Measurements from ENCODE around the gene NECTIN4. TPM values are rescaled to one million over a fixed set of nuclear protein-coding genes. Genes with fewer than 3 reads are reported as not detected.

Gene NECTIN4
- total RNA-seq, 1 donor from 2014 or later: not detected

- no peak for DNase-seq
Observed at GRCh38 chr1:161111527-161111926, 22.2 kb upstream of the NECTIN4 start.

- no peak for DNase-seq
Observed at GRCh38 chr1:161111117-161111516, 21.8 kb upstream of the NECTIN4 start.

- no peak for DNase-seq
Observed at GRCh38 chr1:161106431-161106830, 17.1 kb upstream of the NECTIN4 start.

GRCh38 chr1:161100556-161100955 lies 11.2 kb upstream of the NECTIN4 start:
- no peak for DNase-seq

GRCh38 chr1:161099090-161099802 lies 9.9 kb upstream of the NECTIN4 start:
- no peak for DNase-seq

GRCh38 chr1:161098210-161099068 lies 9.1 kb upstream of the NECTIN4 start, which contains the start of gene KLHDC9:
Gene KLHDC9, plus strand, starts transcription at chr1:161098361. Its CDS starts 175 bp downstream, at chr1:161098536.
- peak; percentile 79 for DNase-seq

GRCh38 chr1:161096530-161096929 lies 7.2 kb upstream of the NECTIN4 start:
- DNase-seq: no peak

- no peak for DNase-seq
Observed at GRCh38 chr1:161096015-161096414, 6.7 kb upstream of the NECTIN4 start.

GRCh38 chr1:161095230-161095629 lies 5.9 kb upstream of the NECTIN4 start:
- no peak for DNase-seq

- no peak for DNase-seq
Observed at GRCh38 chr1:161094481-161094880, 5.1 kb upstream of the NECTIN4 start.

- DNase-seq: no peak
Observed at GRCh38 chr1:161092621-161093028, 3.3 kb upstream of the NECTIN4 start.

GRCh38 chr1:161091796-161092507 lies 2.6 kb upstream of the NECTIN4 start:
- DNase-seq: no peak

- DNase-seq: no peak
Observed at GRCh38 chr1:161091093-161091492, 1.7 kb upstream of the NECTIN4 start.

- DNase-seq: no peak
Observed at GRCh38 chr1:161090617-161091016, 1.3 kb upstream of the NECTIN4 start.

GRCh38 chr1:161089938-161090337 lies 580 bp upstream of the NECTIN4 start:
- DNase-seq: no peak

- DNase-seq: no peak
Observed at GRCh38 chr1:161088587-161089110, 709 bp downstream of the NECTIN4 start.

GRCh38 chr1:161086457-161086856 lies 2.9 kb downstream of the NECTIN4 start:
- DNase-seq: no peak

- no peak for DNase-seq
Observed at GRCh38 chr1:161085165-161085564, 4.2 kb downstream of the NECTIN4 start.

GRCh38 chr1:161084597-161084988 lies 4.8 kb downstream of the NECTIN4 start:
- DNase-seq: no peak

- DNase-seq: no peak
Observed at GRCh38 chr1:161083748-161084596, 5.4 kb downstream of the NECTIN4 start.

GRCh38 chr1:161082996-161083747 lies 6.2 kb downstream of the NECTIN4 start:
- DNase-seq: no peak

All from occipital lobe (tissue), 2 donors.